HEK293 (cell line): Measurements from ENCODE around the gene OLA1.

Source experiments
- KLF8 ChIP-seq: fragments of 450-650 bp; formaldehyde crosslinking; IDR thresholded peaks from 2 replicates; pipeline ENCODE4 v1.5.1; 2016; ENCODE audit warnings: missing biosample characterization, missing genetic modification characterization
- PRDM1 ChIP-seq: fragments of 450-650 bp; formaldehyde crosslinking; IDR thresholded peaks from 2 replicates; pipeline ENCODE4; 2016; ENCODE audit warnings: missing biosample characterization, missing genetic modification characterization
- SETDB1 ChIP-seq: IDR thresholded peaks from one replicate; pipeline ENCODE4 v1.6.1; 2017; ENCODE audit warnings: mild to moderate bottlenecking, low read length, moderate library complexity, mixed read lengths; ENCODE audit not compliant: insufficient read length
- ZBTB17 ChIP-seq: fragments of 450-650 bp; formaldehyde crosslinking; IDR thresholded peaks from 2 replicates; pipeline ENCODE4 v1.5.1; 2016; ENCODE audit warnings: missing biosample characterization, missing genetic modification characterization
- ZNF155 ChIP-seq: fragments of 450-650 bp; formaldehyde crosslinking; IDR thresholded peaks from 2 replicates; pipeline ENCODE4 v1.5.1; 2016; ENCODE audit warnings: missing biosample characterization, missing genetic modification characterization
- ZNF157 ChIP-seq: fragments of 450-650 bp; formaldehyde crosslinking; IDR thresholded peaks from 2 replicates; pipeline ENCODE4 v1.5.1; 2016; ENCODE audit warnings: missing biosample characterization, missing genetic modification characterization
- ZNF202 ChIP-seq: fragments of 450-650 bp; formaldehyde crosslinking; IDR thresholded peaks from 2 replicates; pipeline ENCODE4 v1.5.1; 2016; ENCODE audit warnings: missing biosample characterization, missing genetic modification characterization, borderline replicate concordance
- ZNF366 ChIP-seq: fragments of 450-650 bp; formaldehyde crosslinking; conservative IDR thresholded peaks from 2 replicates; pipeline ENCODE4 v1.5.1; 2016; ENCODE audit warnings: missing biosample characterization, missing genetic modification characterization
- ZNF510 ChIP-seq: fragments of 450-650 bp; formaldehyde crosslinking; IDR thresholded peaks from 2 replicates; pipeline ENCODE4 v1.5.1; 2018; ENCODE audit warnings: mild to moderate bottlenecking, missing genetic modification characterization, missing biosample characterization; ENCODE audit not compliant: insufficient replicate concordance
- TF ChIP-seq, protein P1 (sequence below): fragments of 450-650 bp; formaldehyde crosslinking; IDR thresholded peaks from 2 replicates; pipeline ENCODE4 v1.5.1; 2016; ENCODE audit warnings: missing biosample characterization, missing genetic modification characterization
- TF ChIP-seq, protein P2 (sequence below): fragments of 450-650 bp; formaldehyde crosslinking; IDR thresholded peaks from 2 replicates; pipeline ENCODE4 v1.5.1; 2016; ENCODE audit warnings: missing biosample characterization, missing genetic modification characterization
- TF ChIP-seq, protein P3 (sequence below): fragments of 450-650 bp; formaldehyde crosslinking; IDR thresholded peaks from 2 replicates; pipeline ENCODE4 v1.5.1; 2016; ENCODE audit warnings: missing biosample characterization, missing genetic modification characterization
- TF ChIP-seq, protein P4 (sequence below): fragments of 450-650 bp; formaldehyde crosslinking; IDR thresholded peaks from 2 replicates; pipeline ENCODE4 v1.5.1; 2016; ENCODE audit warnings: missing biosample characterization, missing genetic modification characterization, low read depth
- TF ChIP-seq, protein P5 (sequence below): fragments of 450-650 bp; formaldehyde crosslinking; IDR thresholded peaks from 2 replicates; pipeline ENCODE4 v1.5.1; 2016; ENCODE audit warnings: missing biosample characterization, missing genetic modification characterization

DNA sequence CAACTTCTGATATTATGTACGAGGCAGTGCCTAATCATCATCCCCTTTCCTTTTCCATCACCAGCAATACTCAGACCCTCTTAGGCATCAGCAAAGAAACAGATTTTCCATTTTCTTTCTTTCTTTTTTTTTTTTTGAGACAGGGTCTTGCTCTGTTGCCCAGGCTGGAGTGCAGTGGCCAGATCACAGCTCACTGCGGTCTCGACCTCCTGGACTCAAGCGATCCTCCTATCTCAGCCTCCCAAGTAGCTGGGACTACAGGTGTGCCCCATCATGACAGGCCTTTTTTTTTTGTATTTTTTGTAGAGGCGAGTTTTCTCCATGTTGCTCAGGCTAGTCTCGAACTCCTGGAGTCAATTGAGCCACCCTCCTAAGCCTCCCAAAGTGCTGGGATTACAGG is 5.9 kb upstream of the OLA1 start:
- TF ChIP-seq, protein P1, sequence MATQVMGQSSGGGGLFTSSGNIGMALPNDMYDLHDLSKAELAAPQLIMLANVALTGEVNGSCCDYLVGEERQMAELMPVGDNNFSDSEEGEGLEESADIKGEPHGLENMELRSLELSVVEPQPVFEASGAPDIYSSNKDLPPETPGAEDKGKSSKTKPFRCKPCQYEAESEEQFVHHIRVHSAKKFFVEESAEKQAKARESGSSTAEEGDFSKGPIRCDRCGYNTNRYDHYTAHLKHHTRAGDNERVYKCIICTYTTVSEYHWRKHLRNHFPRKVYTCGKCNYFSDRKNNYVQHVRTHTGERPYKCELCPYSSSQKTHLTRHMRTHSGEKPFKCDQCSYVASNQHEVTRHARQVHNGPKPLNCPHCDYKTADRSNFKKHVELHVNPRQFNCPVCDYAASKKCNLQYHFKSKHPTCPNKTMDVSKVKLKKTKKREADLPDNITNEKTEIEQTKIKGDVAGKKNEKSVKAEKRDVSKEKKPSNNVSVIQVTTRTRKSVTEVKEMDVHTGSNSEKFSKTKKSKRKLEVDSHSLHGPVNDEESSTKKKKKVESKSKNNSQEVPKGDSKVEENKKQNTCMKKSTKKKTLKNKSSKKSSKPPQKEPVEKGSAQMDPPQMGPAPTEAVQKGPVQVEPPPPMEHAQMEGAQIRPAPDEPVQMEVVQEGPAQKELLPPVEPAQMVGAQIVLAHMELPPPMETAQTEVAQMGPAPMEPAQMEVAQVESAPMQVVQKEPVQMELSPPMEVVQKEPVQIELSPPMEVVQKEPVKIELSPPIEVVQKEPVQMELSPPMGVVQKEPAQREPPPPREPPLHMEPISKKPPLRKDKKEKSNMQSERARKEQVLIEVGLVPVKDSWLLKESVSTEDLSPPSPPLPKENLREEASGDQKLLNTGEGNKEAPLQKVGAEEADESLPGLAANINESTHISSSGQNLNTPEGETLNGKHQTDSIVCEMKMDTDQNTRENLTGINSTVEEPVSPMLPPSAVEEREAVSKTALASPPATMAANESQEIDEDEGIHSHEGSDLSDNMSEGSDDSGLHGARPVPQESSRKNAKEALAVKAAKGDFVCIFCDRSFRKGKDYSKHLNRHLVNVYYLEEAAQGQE (tag by site-specific recombination): no peak
- TF ChIP-seq PRDM1 (no peak), SETDB1 (no peak), ZNF155 (no peak), ZNF510 (tag by site-specific recombination) (no peak), ZNF366 (no peak), ZNF202 (tag by site-specific recombination) (no peak), ZNF157 (no peak), KLF8 (tag by site-specific recombination) (no peak), ZBTB17 (tag by site-specific recombination) (no peak)
- TF ChIP-seq, protein P2, sequence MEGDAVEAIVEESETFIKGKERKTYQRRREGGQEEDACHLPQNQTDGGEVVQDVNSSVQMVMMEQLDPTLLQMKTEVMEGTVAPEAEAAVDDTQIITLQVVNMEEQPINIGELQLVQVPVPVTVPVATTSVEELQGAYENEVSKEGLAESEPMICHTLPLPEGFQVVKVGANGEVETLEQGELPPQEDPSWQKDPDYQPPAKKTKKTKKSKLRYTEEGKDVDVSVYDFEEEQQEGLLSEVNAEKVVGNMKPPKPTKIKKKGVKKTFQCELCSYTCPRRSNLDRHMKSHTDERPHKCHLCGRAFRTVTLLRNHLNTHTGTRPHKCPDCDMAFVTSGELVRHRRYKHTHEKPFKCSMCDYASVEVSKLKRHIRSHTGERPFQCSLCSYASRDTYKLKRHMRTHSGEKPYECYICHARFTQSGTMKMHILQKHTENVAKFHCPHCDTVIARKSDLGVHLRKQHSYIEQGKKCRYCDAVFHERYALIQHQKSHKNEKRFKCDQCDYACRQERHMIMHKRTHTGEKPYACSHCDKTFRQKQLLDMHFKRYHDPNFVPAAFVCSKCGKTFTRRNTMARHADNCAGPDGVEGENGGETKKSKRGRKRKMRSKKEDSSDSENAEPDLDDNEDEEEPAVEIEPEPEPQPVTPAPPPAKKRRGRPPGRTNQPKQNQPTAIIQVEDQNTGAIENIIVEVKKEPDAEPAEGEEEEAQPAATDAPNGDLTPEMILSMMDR (tag by site-specific recombination): no peak
- TF ChIP-seq, protein P3, sequence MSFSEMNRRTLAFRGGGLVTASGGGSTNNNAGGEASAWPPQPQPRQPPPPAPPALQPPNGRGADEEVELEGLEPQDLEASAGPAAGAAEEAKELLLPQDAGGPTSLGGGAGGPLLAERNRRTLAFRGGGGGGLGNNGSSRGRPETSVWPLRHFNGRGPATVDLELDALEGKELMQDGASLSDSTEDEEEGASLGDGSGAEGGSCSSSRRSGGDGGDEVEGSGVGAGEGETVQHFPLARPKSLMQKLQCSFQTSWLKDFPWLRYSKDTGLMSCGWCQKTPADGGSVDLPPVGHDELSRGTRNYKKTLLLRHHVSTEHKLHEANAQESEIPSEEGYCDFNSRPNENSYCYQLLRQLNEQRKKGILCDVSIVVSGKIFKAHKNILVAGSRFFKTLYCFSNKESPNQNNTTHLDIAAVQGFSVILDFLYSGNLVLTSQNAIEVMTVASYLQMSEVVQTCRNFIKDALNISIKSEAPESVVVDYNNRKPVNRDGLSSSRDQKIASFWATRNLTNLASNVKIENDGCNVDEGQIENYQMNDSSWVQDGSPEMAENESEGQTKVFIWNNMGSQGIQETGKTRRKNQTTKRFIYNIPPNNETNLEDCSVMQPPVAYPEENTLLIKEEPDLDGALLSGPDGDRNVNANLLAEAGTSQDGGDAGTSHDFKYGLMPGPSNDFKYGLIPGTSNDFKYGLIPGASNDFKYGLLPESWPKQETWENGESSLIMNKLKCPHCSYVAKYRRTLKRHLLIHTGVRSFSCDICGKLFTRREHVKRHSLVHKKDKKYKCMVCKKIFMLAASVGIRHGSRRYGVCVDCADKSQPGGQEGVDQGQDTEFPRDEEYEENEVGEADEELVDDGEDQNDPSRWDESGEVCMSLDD (tag by site-specific recombination): no peak
- TF ChIP-seq, protein P4, sequence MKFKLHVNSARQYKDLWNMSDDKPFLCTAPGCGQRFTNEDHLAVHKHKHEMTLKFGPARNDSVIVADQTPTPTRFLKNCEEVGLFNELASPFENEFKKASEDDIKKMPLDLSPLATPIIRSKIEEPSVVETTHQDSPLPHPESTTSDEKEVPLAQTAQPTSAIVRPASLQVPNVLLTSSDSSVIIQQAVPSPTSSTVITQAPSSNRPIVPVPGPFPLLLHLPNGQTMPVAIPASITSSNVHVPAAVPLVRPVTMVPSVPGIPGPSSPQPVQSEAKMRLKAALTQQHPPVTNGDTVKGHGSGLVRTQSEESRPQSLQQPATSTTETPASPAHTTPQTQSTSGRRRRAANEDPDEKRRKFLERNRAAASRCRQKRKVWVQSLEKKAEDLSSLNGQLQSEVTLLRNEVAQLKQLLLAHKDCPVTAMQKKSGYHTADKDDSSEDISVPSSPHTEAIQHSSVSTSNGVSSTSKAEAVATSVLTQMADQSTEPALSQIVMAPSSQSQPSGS (tag by site-specific recombination): no peak
- TF ChIP-seq, protein P5, sequence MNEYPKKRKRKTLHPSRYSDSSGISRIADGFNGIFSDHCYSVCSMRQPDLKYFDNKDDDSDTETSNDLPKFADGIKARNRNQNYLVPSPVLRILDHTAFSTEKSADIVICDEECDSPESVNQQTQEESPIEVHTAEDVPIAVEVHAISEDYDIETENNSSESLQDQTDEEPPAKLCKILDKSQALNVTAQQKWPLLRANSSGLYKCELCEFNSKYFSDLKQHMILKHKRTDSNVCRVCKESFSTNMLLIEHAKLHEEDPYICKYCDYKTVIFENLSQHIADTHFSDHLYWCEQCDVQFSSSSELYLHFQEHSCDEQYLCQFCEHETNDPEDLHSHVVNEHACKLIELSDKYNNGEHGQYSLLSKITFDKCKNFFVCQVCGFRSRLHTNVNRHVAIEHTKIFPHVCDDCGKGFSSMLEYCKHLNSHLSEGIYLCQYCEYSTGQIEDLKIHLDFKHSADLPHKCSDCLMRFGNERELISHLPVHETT (tag by site-specific recombination): no peak
